Astrocyte (in vitro differentiated cells and primary cell): ENCODE measurements around the gene EXOSC1.

Source experiments
- EZH2 ChIP-seq: IDR thresholded peaks from 2 replicates; pipeline ENCODE4 v1.6.1; 2012; ENCODE audit warnings: mild to moderate bottlenecking, low read length, inconsistent platforms; ENCODE audit not compliant: insufficient read depth
- TF ChIP-seq, protein P1 (sequence below): IDR thresholded peaks from 2 replicates; pipeline ENCODE4 v1.5.1; 2011; ENCODE audit warnings: low read depth, mild to moderate bottlenecking, inconsistent platforms, low read length, moderate library complexity; ENCODE audit not compliant: insufficient read depth

DNA sequence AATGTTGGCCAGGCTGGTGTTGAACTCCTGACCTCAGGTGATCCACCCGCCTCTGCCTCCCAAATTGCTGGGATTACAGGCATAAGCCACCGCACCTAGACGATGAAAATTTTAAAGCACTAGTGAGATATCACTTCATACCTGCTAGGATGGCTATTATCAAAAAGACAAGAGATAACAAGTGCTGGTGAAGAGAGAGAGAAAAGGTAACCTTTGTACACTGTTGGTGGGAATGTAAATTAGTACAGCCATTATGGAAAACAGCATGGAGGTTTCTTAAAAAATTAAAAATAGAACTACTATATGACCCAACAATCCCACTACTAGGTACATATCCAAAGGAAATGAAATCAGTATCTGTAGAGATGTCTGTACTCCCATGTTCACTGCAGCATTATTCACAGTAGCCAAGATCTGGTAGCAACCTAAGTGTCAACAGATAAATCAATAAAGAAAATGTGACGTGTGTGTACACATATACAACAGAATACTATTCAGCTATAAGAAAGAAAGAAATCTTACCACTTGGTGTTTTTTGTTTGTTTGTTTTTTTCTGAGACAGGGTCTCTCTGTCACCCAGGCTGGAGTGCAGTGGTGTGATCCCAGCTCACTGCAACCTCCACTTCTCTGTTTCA lies 40.0 kb upstream of the EXOSC1 start:
- TF ChIP-seq, protein P1, sequence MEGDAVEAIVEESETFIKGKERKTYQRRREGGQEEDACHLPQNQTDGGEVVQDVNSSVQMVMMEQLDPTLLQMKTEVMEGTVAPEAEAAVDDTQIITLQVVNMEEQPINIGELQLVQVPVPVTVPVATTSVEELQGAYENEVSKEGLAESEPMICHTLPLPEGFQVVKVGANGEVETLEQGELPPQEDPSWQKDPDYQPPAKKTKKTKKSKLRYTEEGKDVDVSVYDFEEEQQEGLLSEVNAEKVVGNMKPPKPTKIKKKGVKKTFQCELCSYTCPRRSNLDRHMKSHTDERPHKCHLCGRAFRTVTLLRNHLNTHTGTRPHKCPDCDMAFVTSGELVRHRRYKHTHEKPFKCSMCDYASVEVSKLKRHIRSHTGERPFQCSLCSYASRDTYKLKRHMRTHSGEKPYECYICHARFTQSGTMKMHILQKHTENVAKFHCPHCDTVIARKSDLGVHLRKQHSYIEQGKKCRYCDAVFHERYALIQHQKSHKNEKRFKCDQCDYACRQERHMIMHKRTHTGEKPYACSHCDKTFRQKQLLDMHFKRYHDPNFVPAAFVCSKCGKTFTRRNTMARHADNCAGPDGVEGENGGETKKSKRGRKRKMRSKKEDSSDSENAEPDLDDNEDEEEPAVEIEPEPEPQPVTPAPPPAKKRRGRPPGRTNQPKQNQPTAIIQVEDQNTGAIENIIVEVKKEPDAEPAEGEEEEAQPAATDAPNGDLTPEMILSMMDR = no peak
- TF ChIP-seq EZH2 = no peak
